ENCODE results near the gene MGA. TPM values are rescaled to one million over a fixed set of nuclear protein-coding genes. Genes with fewer than 3 reads are reported as not detected.

The MGA gene
- total RNA-seq, 3 donors from 2014 or later (not counting 1 experiment from before 2014, with no cell fraction given), result 54.9 to 75.0 (median 71.3) TPM

GRCh38 chr15:41814534-41814933, 154.3 kb downstream of the MGA start:
- peaks cover 8% of the 10 kb centered on the region for H3K36me3 Mint-ChIP-seq
- no peak overlapping the region for H3K4me3 Mint-ChIP-seq
- DNase-seq (no peak), ATAC-seq (no peak)
- WGBS (ENCODE audit: insufficient coverage), result 95% methylated on average over 5 of the region's 5 CpGs
- peaks cover 7 to 9% of the 10 kb centered on the region in 2 donors for H3K4me1 Mint-ChIP-seq
- no peak overlapping the region for H3K27ac Mint-ChIP-seq
- no peaks in the 10 kb centered on the region for H3K9me3 Mint-ChIP-seq
- H3K4me3 ChIP-seq (ENCODE audit: low read length), result no peak overlapping the region
- no peaks in the 10 kb centered on the region for H3K27me3 ChIP-seq (ENCODE audit: control insufficient read depth, insufficient read depth, low read length)
- H3K4me1 ChIP-seq (ENCODE audit: control insufficient read depth, insufficient read depth, low read length), result peaks cover 13% of the 10 kb centered on the region
- H3K36me3 ChIP-seq (ENCODE audit: control insufficient read depth, insufficient read depth, low read length), result peaks cover 32% of the 10 kb centered on the region
- no peak for TF ChIP-seq CTCF (IDR thresholded peaks at IDR 0.05)
- no peak overlapping the region for H3K27ac ChIP-seq (ENCODE audit: low read length)
- H3K9me3 ChIP-seq (ENCODE audit: control insufficient read depth, insufficient read depth, low read length), result no peaks in the 10 kb centered on the region
- no peaks in the 10 kb centered on the region for H3K27me3 Mint-ChIP-seq (ENCODE audit: low read depth in 2 of 2)
- intact Hi-C loops (cut with micrococcal nuclease), result loop anchor here (5.0 kb wide), 1 partner anchor 347 kb away; no protein-coding TSS in a partner anchor

- WGBS (ENCODE audit: insufficient coverage), result 98% methylated on average over 9 of the region's 9 CpGs
Measured at GRCh38 chr15:41816788-41817187, 156.6 kb downstream of the MGA start.

GRCh38 chr15:41817327-41817726, 157.1 kb downstream of the MGA start:
- Mint-ChIP-seq H3K4me3 (no peak overlapping the region), H3K27me3 (ENCODE audit: low read depth in 2 of 2) (no peaks in the 10 kb centered on the region), H3K4me1 (no peaks in the 10 kb centered on the region), H3K36me3 (peaks cover 8% of the 10 kb centered on the region), H3K9me3 (no peaks in the 10 kb centered on the region), H3K27ac (no peak overlapping the region)
- H3K36me3 ChIP-seq (ENCODE audit: control insufficient read depth, insufficient read depth, low read length), result peaks cover 47% of the 10 kb centered on the region
- intact Hi-C loops (cut with micrococcal nuclease), result no loop called here
- 96% methylated on average over 14 of the region's 14 CpGs for WGBS (ENCODE audit: insufficient coverage)
- TF ChIP-seq CTCF (IDR thresholded peaks at IDR 0.05), result no peak
- no peaks in the 10 kb centered on the region for H3K27me3 ChIP-seq (ENCODE audit: control insufficient read depth, insufficient read depth, low read length)
- no peak for DNase-seq
- H3K27ac ChIP-seq (ENCODE audit: low read length), result no peak overlapping the region
- no peak for ATAC-seq
- H3K4me3 ChIP-seq (ENCODE audit: low read length), result no peak overlapping the region
- H3K9me3 ChIP-seq (ENCODE audit: control insufficient read depth, insufficient read depth, low read length), result no peaks in the 10 kb centered on the region
- no peaks in the 10 kb centered on the region for H3K4me1 ChIP-seq (ENCODE audit: control insufficient read depth, insufficient read depth, low read length)

More at GRCh38 chr15:41816788-41817187, 156.6 kb downstream of the MGA start:
- intact Hi-C loops (cut with micrococcal nuclease), result no loop called here
- Mint-ChIP-seq H3K27me3 (ENCODE audit: low read depth in 2 of 2) (no peaks in the 10 kb centered on the region), H3K4me3 (no peak overlapping the region), H3K4me1 (peaks cover under 1% of the 10 kb centered on the region in 2 donors), H3K27ac (no peak overlapping the region), H3K9me3 (no peaks in the 10 kb centered on the region), H3K36me3 (peaks cover 8% of the 10 kb centered on the region)
- Histone ChIP-seq H3K4me3 (ENCODE audit: low read length) (no peak overlapping the region), H3K9me3 (ENCODE audit: control insufficient read depth, insufficient read depth, low read length) (no peaks in the 10 kb centered on the region), H3K27ac (ENCODE audit: low read length) (no peak overlapping the region), H3K36me3 (ENCODE audit: control insufficient read depth, insufficient read depth, low read length) (peaks cover 44% of the 10 kb centered on the region), H3K4me1 (ENCODE audit: control insufficient read depth, insufficient read depth, low read length) (peaks cover under 1% of the 10 kb centered on the region), H3K27me3 (ENCODE audit: control insufficient read depth, insufficient read depth, low read length) (no peaks in the 10 kb centered on the region)
- TF ChIP-seq CTCF (IDR thresholded peaks at IDR 0.05), result no peak
- ATAC-seq (no peak), DNase-seq (no peak)

GRCh38 chr15:41817781-41818180, 157.6 kb downstream of the MGA start:
- H3K27ac Mint-ChIP-seq, result no peak overlapping the region
- no peaks in the 10 kb centered on the region for H3K27me3 Mint-ChIP-seq (ENCODE audit: low read depth in 2 of 2)
- peaks cover 8% of the 10 kb centered on the region for H3K36me3 Mint-ChIP-seq
- intact Hi-C loops (cut with micrococcal nuclease), result no loop called here
- Histone ChIP-seq H3K27ac (ENCODE audit: low read length) (no peak overlapping the region), H3K27me3 (ENCODE audit: control insufficient read depth, insufficient read depth, low read length) (no peaks in the 10 kb centered on the region), H3K4me1 (ENCODE audit: control insufficient read depth, insufficient read depth, low read length) (no peaks in the 10 kb centered on the region), H3K9me3 (ENCODE audit: control insufficient read depth, insufficient read depth, low read length) (no peaks in the 10 kb centered on the region), H3K4me3 (ENCODE audit: low read length) (no peak overlapping the region), H3K36me3 (ENCODE audit: control insufficient read depth, insufficient read depth, low read length) (peaks cover 51% of the 10 kb centered on the region)
- no peaks in the 10 kb centered on the region for H3K9me3 Mint-ChIP-seq
- no peaks in the 10 kb centered on the region for H3K4me1 Mint-ChIP-seq
- DNase-seq (no peak), ATAC-seq (no peak)
- WGBS (ENCODE audit: insufficient coverage), result 96% methylated on average over 6 of the region's 6 CpGs
- H3K4me3 Mint-ChIP-seq, result no peak overlapping the region
- no peak for TF ChIP-seq CTCF (IDR thresholded peaks at IDR 0.05)

Measured in natural killer cell (primary cell).